Measurements from ENCODE around the gene ZHX3. TPM values are rescaled to one million over a fixed set of nuclear protein-coding genes. Genes with fewer than 3 reads are reported as not detected.

The ZHX3 gene
- total RNA-seq, result 4.3 TPM

GRCh38 chr20:41317546-41318270 lies at the start of gene ZHX3:
Gene ZHX3 (minus strand): TSS chr20:41317731. CDS start chr20:41204916, 112,815 bp downstream.
- H3K9me3 ChIP-seq (ENCODE audit: low read depth, low read length), result no peaks in the 10 kb centered on the region
- H3K27me3 ChIP-seq (ENCODE audit: insufficient read depth, low read length), result no peaks in the 10 kb centered on the region
- peak within 1 kb of the TSS; percentile 49 for H3K4me3 ChIP-seq (ENCODE audit: low read length)
- H3K4me1 ChIP-seq (ENCODE audit: insufficient read depth, low read length), result peaks cover 12% of the 10 kb centered on the region

- no peaks in the 10 kb centered on the region for H3K4me1 ChIP-seq (ENCODE audit: insufficient read depth, low read length)
- H3K4me3 ChIP-seq (ENCODE audit: low read length), result no peak overlapping the region
- H3K27me3 ChIP-seq (ENCODE audit: insufficient read depth, low read length), result peaks cover 18% of the 10 kb centered on the region
- H3K9me3 ChIP-seq (ENCODE audit: low read depth, low read length), result no peaks in the 10 kb centered on the region
These were observed 49.8 kb upstream of the ZHX3 start for GRCh38 chr20:41367393-41367695.

DNA sequence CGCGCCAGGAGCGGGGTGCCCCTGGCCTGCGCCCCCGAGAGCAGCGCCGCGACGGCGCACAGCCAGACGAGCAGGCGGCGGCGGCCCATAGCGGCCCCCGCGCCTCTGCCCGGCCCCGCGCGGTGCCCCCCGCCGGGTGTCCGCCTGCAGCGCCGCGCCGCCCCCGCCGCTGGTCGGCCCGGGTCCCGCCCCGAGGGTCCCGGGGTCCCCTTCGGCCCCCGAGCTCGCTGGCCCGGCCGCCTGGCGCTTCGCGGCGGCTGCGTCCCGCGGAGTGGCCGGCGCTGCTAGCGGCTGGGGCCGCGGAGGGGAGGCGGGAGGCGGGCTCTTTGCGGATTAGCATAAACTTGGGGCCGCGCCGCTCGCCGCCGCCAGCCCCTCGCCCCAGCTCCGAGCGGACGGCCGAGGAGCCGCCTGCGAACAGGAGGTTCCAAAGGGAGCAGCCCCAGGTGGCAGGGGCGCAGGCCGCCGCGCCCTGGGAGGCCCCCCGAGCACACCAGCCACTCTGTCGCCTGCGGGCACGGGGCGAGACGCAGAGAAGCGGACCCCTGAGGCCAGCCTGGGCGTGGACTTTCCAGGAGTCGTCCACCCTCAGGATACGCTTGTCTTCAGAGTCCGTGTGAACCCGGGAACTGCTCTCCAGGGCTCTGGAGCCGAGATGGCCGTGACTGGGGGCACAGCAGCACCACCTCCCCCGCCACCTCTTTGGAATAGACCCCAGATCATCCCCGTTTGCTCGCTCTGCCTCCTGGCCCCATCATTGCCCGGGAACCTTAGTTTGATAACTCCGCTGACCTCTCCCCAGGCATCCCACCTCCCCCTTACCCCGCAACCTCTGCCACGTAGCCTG lies 49.2 kb upstream of the ZHX3 start, which contains the start of gene EMILIN3:
EMILIN3 (minus strand) TSS at position 273 of the 847 bp plus-strand sequence; CDS start at position 89, 184 bp downstream.
- Histone ChIP-seq H3K27me3 (ENCODE audit: insufficient read depth, low read length) (peaks cover 18% of the 10 kb centered on the region), H3K9me3 (ENCODE audit: low read depth, low read length) (no peaks in the 10 kb centered on the region), H3K4me3 (ENCODE audit: low read length) (no peak within 1 kb of the TSS), H3K4me1 (ENCODE audit: insufficient read depth, low read length) (no peaks in the 10 kb centered on the region)

DNA sequence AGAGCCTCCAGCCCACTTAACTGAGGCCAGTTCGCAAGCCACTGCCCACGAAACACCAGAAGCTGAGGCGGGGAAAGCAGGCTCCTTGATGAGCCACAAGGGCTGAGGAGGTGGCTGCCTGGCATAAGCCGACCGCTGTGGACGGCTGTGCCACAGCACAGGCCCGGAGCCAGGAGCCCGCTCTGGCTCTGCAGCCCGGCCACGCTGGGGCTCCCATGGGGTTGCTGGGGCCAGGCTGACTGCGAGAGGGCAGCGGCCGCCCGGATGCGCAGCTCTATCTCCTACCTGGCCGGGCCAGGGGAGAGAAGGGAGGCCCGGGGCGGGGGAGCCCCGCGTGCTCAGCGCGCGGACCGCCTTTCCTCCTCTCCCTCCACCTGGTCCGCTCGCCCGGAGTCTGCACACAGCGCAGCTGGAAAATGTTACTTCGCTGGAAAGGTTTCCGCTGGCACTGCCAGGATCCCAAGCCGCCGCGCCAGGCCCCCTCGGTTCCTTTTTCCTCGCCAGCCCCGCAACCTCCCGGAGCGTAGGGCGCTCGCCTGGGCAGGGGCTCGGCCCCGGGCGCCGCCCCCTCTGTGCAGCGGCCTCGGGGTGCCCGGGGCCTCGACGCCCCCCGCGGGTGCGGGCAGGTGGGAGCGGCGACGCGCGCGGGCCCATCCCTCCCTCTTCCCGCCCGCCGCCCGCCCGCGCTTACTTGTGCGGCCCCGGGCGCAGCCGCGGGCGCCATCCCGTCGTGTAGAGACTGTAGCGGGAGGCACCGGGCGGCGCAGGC lies 48.4 kb upstream of the ZHX3 start:
- Histone ChIP-seq H3K4me1 (ENCODE audit: insufficient read depth, low read length) (no peaks in the 10 kb centered on the region), H3K4me3 (ENCODE audit: low read length) (no peak overlapping the region), H3K27me3 (ENCODE audit: insufficient read depth, low read length) (peaks cover 18% of the 10 kb centered on the region), H3K9me3 (ENCODE audit: low read depth, low read length) (no peaks in the 10 kb centered on the region)

GRCh38 chr20:41364967-41365765 lies 47.6 kb upstream of the ZHX3 start:
- Histone ChIP-seq H3K4me3 (ENCODE audit: low read length) (no peak overlapping the region), H3K4me1 (ENCODE audit: insufficient read depth, low read length) (no peaks in the 10 kb centered on the region), H3K9me3 (ENCODE audit: low read depth, low read length) (no peaks in the 10 kb centered on the region), H3K27me3 (ENCODE audit: insufficient read depth, low read length) (peaks cover 18% of the 10 kb centered on the region)

DNA sequence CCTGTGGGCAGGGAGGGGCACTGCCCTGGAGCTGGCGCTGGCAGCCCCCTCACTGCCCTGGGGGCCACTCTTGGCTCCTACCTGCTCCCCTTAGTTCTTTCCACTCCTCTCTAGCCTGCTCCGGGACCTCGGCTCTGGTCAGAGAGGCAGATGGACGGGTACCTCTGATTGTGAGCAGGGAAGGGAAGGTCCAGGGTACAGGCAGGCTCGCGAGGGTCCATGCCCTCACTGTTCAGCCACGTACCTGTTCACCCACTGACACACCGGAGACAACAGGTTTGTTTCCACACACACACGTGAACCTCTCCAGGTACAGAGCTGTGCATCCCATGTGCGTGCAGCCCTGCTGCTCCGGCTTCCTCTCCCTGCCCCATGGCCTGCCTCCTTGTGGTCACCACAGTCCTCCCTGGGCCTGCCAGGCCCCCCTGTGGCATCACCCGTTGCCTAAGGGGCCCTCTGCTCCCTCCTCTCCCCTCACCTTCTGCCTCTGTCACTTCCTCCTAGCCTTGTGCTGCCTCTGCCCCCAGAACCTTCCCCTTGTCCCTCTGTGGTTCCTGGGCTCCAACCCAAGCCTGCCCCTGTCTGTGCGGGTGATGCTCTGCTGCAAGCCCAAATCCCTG lies 46.8 kb upstream of the ZHX3 start:
- Histone ChIP-seq H3K9me3 (ENCODE audit: low read depth, low read length) (no peaks in the 10 kb centered on the region), H3K4me3 (ENCODE audit: low read length) (no peak overlapping the region), H3K4me1 (ENCODE audit: insufficient read depth, low read length) (no peaks in the 10 kb centered on the region), H3K27me3 (ENCODE audit: insufficient read depth, low read length) (peaks cover 18% of the 10 kb centered on the region)

- Histone ChIP-seq H3K4me3 (ENCODE audit: low read length) (no peak overlapping the region), H3K27me3 (ENCODE audit: insufficient read depth, low read length) (peaks cover 18% of the 10 kb centered on the region), H3K4me1 (ENCODE audit: insufficient read depth, low read length) (no peaks in the 10 kb centered on the region), H3K9me3 (ENCODE audit: low read depth, low read length) (no peaks in the 10 kb centered on the region)
These were observed 46.1 kb upstream of the ZHX3 start for GRCh38 chr20:41363601-41364000.

DNA sequence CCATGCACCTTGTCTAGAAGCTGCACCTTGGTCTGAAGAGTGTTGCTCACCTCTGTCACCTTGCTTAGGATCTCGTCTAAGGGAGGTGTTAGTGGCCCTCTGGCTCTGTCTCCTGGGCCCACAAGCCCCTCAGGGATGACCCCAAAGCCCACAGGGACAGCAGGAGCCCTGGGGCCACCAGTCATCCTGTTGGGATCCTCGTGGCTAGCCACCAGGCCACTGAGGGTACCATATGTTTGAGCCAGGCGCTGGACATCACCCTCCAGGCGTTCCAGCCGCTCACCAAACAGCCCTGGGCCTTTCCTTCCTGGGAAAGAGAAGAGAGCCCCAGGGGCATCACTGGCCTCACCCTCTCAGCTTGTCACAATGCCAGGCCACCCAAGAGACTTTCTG lies 45.2 kb upstream of the ZHX3 start:
- H3K4me3 ChIP-seq (ENCODE audit: low read length), result no peak overlapping the region
- no peaks in the 10 kb centered on the region for H3K9me3 ChIP-seq (ENCODE audit: low read depth, low read length)
- H3K27me3 ChIP-seq (ENCODE audit: insufficient read depth, low read length), result peaks cover 15% of the 10 kb centered on the region

GRCh38 chr20:41361757-41362747 lies 44.5 kb upstream of the ZHX3 start:
- Histone ChIP-seq H3K27me3 (ENCODE audit: insufficient read depth, low read length) (peaks cover 8% of the 10 kb centered on the region), H3K4me3 (ENCODE audit: low read length) (no peak overlapping the region), H3K9me3 (ENCODE audit: low read depth, low read length) (no peaks in the 10 kb centered on the region), H3K4me1 (ENCODE audit: insufficient read depth, low read length) (no peaks in the 10 kb centered on the region)

More for the DNA sequence above, 45.2 kb upstream of the ZHX3 start:
- no peaks in the 10 kb centered on the region for H3K4me1 ChIP-seq (ENCODE audit: insufficient read depth, low read length)

DNA sequence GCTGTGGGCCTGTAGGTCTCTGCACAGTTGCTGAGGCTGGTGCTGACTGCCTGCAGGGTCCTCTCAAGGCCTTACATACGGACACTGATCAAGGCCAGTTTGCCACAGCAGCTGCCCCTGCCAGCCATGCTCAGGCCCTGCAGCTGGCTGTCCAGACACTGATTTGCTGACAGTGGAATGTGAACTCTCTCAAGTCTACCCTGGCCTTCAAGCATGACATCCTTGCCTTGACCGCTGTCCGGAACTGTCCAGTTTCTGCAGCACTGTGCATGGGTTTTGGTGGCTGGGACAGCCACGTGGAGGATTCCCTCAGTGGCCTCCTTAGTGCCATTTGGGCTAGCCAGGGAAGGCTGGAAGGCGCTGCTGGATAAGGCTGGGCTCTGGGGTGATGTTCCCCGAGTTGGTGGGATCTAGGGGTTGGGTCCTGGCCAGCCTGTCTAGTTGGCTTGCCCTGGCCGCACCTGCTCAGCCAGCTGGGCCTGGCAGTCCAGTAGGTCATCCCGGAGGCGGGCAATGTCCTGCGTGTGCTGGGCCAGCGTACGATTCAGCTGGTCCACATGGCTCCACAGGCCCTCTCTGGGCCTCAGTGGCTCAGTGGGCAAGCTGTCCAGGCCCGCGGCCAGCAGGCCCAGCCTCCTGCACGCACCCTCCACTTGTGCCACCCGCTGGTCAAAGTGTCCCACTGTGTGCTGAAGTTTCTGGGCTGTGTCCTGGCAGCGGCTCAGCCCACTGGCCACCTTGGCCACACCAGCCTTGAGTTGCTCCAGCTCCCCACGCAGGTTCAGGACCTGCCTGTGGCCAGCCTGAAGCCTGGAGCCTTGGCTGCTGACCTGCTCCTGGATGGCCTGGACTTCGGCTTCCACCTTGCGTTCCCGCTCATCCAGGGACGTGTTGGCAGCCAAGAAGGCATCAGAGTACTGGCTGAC lies 43.6 kb upstream of the ZHX3 start:
- Histone ChIP-seq H3K4me3 (ENCODE audit: low read length) (no peak overlapping the region), H3K27me3 (ENCODE audit: insufficient read depth, low read length) (peaks cover 6% of the 10 kb centered on the region), H3K4me1 (ENCODE audit: insufficient read depth, low read length) (no peaks in the 10 kb centered on the region), H3K9me3 (ENCODE audit: low read depth, low read length) (no peaks in the 10 kb centered on the region)

DNA sequence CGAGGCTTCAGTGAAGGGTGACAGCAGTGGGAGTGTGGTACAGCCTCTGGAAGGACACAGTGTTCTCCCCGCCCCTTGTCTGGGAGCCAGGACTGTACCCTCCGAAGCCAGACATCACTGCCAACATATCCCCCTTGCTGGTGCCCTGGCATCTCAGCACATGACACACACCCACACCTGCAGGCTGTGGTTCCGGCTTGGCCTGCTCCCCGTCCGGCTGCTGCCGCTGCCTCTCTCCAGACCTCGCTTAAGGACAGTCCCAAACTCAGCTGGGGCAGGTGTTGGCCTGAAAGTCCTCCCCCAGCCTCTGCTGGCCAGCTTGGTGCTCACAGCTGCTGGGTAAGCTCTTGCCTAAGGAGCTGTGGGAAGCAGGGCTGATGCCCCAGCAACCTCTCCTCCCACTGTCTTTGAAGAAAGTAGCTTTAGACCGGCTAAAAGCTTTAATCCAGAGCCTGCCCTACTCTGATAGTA lies 42.0 kb upstream of the ZHX3 start:
- Histone ChIP-seq H3K9me3 (ENCODE audit: low read depth, low read length) (no peaks in the 10 kb centered on the region), H3K4me3 (ENCODE audit: low read length) (no peak overlapping the region), H3K4me1 (ENCODE audit: insufficient read depth, low read length) (no peaks in the 10 kb centered on the region), H3K27me3 (ENCODE audit: insufficient read depth, low read length) (no peaks in the 10 kb centered on the region)

DNA sequence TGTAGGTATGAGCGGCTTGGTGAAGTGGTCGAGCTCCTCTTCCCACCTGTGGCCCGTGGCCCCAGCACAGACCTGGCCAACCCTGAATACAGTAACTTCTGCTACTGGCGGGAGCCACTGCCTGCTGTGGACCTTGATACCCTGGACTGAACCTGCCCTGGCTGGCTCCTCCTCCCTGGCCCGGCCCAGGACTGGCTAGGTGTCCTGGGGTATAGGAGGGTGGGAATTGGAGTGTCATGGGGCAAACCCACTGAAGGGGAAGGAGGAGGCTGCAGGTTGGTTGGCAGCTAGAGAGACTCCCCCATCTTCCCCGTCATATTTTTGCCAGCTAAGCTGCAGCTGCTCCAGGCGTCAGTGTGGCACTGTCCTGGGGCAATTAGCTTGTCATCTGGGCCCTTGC lies 41.2 kb upstream of the ZHX3 start:
- Histone ChIP-seq H3K9me3 (ENCODE audit: low read depth, low read length) (no peaks in the 10 kb centered on the region), H3K4me3 (ENCODE audit: low read length) (no peak overlapping the region), H3K4me1 (ENCODE audit: insufficient read depth, low read length) (no peaks in the 10 kb centered on the region), H3K27me3 (ENCODE audit: insufficient read depth, low read length) (no peaks in the 10 kb centered on the region)
